Mucosa of gallbladder (tissue), 1 donor: ENCODE measurements around the gene MBP. TPM values are rescaled to one million over a fixed set of nuclear protein-coding genes. Genes with fewer than 3 reads are reported as not detected.
"Not testable (repeated sequence)": the region's sequence is repeated elsewhere in the genome, so short reads cannot be mapped to it uniquely, and the experiment has no call there.

Experiments
- DNase-seq: peaks from one replicate; pipeline ENCODE4 v3.0.0-alpha.2; 2020; ENCODE audit warnings: low spot score
- total RNA-seq: library from RNA; stranded (reverse); gene quantifications from one replicate; pipeline ENCODE4 v1.2.1, GENCODE V29; 2021
- donor health status: DM: no; HTN: no; CAD: no.

The MBP gene
- total RNA-seq, 1 donor from 2014 or later, result 91.4 TPM

DNA sequence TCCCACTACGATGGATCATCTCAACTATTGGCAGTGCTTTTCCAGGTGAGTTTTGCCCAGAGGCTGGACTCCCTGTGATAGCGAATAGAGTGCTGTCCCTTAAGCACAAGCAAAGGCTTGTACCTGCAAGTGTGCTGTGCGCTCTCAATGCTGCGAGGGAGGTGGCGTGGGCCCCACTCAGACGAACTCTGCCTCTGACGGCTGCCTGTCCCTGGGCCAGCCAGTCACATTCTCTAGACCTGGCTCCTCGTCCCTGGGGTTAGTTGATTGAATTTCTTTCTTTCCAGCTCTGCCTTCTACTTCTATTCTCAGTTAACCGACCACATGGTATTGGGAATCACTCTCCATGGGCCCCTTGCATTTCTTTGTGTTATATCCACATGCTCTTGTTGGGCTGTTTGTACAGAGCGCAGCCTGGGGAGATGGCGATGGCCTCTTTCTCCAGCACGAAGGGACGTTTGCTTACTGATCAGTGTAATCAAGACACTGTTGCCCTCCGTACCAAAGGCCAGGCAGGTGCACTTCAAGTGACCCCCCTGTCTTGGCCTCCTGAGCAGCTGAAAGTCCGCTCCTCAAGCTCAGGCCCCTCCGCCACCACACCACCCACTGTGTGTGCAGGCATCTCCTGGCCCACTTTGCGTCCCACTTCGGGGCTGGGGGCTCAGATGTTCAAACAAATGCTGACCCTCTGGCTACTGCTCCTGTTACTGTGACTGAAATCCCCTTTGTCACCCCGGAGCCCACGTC, 158.9 kb downstream of the MBP start:
- DNase-seq, result no peak

DNA sequence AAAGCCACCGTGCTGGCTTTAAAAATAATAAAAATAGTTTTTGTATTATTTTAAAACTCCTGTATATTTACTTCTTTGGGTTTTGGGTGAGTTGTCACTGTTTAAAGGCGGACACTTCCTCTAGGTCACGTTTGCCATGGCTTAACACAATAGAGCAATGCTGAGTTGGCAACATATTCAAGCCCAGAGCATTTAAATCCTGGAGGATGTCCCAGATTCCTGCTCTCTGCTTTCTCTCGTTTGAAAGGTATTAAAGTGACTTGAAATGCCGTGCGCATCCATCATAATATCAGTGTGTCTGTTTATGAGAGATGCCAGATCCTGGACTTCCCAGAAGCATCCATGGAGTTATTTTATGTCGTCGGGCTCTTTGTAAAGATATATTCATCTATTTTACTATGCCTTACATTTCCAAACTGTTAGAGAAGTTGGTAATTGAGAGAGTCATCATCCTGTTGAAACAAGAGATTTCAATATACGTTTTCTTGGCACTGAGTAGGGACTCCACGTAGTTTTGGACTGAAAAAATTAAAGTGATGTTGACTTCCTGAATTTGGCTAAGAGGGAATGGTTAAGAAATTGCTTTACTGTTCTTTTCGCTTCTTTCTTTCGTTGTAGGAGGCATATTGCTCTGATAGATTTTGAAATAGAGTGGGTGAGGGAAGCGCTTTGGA, 159.6 kb downstream of the MBP start:
- DNase-seq, result no peak

DNA sequence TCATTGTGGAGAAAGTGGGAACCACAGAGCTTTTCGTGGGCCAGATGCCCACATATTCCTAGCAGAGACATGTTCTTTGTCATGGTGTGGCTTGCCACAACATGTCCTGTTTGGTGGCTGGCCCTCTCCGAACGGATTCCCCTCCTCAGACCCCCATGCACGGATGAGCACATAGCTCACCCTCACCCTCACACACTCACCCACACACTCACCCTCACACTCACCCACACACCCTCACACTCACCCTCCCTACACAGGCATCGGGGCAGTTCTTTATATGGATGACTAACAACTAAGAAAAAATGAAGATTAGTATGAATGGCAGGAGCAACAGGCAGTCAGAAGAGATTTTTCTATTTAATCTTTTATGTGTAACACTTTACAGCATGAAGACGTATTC, 160.3 kb downstream of the MBP start:
- no peak for DNase-seq

DNA sequence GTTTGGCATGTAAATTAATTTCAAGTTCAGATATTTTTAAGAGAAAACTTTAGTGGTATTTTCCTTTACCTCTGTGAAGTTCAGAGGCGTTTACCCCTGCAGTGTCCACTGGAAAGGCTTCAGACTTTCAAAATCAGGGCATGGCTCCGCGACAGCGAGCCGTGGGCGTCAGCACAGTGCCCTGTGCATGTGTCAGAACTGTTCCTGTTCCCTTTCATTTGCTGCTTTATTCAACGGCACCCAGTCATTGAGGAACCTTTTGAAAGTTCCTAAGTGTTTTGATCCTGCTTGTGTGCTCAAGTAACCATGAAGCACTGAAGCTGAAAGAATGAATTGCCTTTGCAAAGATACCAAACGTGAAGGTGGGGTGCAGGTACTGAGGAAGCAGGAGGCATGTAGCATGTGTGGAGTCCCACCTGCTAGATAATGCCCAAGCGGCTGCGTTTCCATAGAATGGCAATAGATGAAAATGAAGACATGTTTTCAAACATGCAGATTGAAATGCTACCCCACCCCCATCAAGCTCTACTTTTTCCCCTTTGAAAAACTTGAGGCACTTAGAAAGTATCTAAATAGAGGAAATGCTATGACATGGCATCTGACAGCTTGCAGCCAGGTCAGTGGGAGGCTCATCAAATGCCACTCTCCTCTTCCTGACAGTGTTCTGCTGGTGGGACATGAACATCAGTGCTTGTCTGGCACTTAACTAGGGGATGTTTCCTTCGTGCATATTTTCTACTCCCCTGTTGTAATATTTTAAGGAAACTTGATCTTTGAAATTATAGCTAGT, 161.6 kb downstream of the MBP start:
- DNase-seq, result no peak

DNA sequence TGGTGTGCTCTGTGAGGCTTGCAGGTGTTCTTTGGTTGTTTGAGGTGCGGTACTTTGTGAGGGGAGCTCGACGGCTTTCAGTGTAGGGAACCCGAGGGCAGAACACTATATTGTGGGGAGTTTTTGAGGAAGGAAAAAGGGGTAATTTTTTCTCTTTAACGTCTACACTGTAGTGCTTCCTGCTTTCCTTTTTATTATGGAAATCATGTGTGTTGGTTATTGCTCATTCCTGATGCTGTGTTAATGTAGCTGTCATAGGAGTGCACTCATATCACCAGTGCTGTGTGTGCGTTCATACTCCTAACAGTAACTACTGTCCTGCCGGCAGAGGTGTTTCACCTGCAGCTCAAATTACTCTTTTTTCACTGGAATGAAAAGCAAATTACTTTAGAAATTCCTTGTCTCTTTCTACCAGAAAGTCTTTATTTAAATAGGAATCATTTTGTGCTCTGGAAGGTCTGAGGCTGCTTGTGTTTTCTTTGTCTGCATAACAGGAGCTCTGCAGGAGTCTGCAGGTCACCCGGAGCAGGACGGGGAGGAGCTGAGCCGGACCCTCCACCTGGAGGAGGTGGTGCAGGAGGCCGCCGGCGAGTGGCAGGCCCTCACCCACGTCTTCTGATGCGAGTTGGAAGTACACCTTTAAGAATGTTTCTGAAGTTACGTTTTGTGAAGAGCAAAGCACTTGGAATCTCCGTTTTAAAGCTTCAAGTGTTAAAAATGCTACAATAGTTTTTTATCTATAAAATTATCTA, 164.7 kb downstream of the MBP start:
- no peak for DNase-seq

DNA sequence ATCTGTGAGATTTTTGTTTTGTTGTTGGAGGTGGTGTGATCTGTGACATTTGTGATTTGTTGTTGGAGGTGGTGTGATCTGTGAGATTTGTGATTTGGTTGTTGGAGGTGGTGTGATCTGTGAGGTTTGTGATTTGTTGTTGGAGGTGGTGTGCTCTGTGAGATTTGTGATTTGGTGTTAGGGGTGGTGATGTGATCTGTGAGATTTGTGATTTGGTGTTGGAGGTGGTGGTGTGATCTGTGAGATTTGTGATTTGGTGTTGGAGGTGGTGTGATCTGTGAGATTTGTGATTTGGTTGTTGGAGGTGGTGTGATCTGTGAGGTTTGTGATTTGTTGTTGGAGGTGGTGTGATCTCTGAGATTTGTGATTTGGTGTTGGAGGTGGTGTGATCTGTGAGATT, 165.3 kb downstream of the MBP start:
- not testable (repeated sequence) for DNase-seq

DNA sequence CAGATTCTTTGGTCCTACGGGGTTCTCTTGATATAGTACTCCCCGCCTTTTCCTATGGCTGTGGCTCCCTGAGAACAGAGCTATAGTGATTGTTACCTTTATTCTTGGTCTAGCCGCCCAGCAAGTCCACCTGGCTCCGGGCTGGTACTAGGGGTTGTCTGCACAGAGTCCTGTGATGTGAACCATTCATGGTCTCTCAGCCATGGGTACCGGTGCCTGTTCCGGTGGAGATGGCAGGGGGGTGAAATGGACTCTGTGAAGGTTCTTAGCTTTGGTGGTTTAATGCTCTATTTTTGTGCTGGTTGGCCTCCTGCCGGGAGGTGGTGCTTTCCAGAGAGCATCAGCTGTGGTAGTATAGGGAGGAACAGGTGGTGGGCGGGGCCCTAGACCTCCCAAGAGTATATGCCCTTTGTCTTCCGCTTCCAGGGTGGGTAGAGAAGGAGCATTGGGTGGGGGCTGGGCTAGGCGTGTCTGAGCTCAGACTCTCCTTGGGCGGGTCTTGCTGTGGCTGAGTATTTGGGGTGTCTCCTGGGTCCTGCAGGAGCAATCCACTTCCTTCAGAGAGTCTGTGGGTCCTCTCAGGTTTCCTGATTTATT, 166.9 kb downstream of the MBP start:
- not testable (repeated sequence) for DNase-seq

DNA sequence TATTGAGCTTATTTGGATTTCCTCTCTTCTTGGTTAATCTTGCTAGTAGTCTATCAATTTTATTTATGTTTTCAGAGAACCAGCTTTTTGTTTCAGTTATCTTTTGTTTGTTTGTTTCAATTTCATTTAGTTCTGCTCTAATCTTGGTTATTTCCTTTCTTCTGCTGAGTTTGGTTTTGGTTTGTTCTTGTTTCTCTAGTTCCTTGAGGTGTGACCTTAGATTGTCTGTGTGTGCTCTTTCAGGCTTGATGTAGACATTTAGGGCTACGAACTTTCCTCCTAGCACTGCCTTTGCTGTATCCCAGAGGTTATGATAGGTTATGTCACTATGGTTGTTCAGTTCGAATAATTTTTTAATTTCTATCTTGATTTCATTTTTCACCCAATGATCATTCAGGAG, 168.6 kb downstream of the MBP start:
- DNase-seq, result no peak

DNA sequence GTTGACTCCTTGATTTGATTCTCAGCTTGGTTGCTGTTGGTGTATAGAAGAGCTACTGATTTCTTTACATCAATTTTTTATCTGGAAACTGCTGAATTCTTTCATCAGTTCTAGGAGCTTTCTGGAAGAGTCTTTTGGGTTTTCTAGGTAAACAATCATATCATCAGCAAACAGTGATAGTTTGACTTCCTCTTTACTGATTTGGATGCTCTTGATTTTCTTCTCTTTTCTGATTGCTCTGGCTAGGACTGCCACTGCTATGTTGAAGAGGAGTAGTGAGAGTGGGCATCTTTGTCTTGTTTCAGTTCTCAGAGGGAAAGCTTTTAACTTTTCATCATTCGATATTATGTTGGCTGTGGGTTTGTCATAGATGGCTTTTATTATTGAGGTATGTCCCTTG, 169.7 kb downstream of the MBP start:
- DNase-seq, result no peak

DNA sequence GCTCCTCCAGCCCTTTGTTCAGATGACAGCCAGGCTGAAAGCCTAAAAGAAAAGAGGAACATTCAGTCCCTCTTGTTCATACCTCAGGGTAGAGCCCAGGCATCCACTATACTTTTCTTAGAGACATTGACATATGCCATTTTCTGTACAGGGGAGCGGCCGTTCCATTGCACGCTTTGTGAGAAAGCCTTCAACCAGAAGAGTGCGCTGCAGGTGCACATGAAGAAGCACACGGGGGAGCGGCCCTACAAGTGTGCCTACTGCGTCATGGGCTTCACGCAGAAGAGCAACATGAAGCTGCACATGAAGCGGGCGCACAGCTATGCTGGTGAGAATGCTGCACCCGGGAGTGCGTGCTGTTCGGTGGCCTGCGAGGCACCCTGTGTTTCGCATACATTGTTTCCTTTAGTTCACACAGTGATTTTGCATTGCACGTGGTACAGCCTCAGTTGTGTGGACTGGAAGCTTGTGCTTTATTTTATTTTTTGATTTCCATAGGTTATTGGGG, 172.0 kb downstream of the MBP start:
- no peak for DNase-seq

DNA sequence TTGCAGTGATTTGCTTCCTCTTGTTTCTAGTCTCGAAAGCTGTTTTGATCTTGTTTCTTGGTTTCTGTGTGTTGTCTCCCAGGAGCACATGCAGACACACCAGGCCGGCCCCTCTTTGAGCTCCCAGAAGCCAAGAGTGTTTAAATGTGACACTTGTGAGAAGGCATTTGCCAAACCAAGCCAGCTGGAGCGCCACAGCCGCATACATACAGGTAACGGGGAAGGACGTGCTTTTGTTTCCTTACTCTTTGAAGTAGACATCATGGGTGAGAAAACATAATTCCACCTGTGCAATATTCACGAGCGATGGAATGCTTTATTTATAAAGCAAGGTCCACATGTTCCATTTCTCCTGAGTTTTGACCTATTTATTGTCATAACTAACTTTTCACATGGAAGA, 173.0 kb downstream of the MBP start:
- no peak for DNase-seq

DNA sequence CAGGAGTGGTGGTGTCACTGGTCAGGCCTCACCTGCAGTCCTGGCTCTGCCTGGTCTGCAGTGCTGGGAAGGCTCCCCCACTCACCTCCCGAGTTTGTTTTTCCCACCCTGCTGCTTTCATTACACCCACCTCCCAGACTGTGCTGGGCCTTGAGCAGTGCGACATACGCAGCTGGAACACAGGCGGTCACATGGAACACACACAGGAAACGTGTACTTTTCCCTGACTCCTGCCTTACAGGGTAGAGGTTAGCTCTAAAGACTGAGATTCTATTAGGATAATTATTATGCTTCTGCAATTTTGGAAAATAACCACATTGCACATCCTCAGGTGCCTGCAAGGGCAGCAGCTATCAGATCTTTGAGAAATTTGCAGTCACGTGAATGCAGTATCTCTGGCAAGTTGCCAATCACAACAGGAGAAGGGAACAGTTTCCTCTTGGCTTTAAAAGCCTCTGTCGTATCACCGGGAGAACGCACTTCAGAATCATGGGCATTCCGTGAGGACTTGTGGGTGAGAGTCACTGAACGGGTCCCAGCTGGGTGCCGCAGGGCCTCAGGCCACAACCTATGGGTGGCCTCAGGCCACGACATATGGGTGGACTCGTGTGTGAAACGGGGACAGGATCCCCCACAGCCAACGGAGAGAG, 173.8 kb downstream of the MBP start:
- peak; percentile 25 for DNase-seq

DNA sequence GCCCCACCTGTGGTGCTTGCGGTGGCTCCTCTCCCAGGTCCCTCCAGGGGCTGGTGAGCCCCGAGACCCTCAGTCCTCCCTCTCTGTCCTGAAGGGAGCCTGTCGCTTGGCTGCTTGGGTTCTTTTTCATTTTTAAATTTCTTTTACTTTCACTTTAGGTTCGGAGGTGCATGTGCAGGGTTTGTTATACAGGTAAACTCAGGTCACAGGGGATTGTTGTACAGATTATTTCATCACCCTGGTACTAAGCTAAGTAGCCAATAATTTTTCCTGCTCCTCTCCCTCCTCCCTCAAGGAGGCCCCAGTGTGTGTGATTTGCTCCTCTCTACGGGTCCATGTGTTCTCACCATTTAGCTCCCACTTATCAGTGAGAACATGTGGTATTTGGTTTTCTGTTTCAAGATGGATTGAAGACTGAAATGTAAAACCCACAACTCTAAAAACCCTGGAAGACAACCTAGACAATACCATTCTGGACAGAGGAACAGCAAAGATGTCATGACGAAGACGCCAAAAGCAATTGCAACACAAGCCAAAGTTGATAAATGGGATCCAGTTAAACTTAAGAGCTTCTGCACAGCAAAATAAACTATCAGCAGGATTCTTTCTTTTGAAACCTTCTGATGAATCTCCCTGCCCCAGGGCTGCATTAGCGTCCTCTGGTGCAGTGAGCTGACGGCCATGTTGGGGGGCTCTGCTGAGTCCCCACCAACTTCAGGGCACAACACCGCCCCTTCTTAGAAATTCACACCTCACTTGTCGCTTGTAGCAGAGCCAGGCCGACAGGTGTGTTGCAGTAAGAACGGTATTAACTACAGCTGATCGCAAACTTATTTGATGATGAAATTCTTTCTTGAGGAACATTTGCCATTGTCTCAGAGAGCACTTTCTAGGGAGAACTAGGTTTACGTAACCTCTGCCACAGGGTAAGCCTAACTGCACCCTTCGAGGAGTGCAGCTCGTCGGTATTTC, 174.9 kb downstream of the MBP start:
- no peak for DNase-seq

DNA sequence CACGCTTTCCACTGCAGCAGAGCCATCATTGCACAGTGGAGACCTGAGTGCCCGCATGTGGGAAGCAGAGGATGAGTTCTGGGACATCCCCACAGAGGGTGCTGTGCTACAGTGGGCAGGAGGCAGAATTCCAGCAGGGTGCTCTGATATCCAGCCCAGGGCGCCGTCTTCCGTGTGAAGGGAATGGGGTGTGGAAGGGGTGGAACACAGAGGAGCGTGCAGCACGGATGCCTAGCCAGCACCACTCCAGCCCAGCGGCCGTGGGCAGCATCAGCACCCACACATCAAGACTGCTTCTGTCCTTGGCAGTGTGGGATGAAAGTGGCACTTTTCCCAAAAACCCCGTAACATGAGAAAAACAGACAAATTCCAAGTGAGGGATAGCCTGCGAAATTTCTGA, 175.9 kb downstream of the MBP start:
- no peak for DNase-seq

DNA sequence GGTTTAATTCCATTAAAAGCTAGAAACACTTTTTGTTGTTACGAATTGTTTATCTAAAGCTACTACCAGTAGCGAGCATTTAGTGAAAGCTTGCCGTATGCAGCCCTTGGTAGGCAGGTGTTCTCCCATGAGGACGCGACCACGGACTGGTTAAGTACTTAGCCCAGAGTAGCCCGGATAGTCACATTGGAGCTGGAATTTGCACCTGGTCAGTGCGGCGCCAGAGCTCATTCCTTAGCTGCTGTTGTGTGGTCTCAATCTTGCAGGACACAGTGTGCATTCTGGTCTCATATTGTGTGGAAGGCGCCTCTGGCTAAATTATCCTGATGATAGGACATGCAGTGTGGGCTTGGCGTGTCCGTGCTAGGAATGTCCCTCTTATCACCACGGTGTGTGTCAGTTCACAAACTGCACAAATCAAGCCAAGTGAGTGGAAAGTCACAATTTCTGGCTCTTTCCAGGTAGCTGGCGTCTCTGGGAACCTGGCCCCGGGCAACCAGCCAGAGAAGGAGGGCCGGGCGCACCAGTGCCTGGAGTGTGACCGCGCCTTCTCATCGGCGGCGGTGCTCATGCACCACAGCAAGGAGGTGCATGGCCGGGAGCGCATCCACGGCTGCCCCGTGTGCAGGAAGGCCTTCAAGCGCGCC, 176.9 kb downstream of the MBP start:
- DNase-seq, result peak; percentile 45

DNA sequence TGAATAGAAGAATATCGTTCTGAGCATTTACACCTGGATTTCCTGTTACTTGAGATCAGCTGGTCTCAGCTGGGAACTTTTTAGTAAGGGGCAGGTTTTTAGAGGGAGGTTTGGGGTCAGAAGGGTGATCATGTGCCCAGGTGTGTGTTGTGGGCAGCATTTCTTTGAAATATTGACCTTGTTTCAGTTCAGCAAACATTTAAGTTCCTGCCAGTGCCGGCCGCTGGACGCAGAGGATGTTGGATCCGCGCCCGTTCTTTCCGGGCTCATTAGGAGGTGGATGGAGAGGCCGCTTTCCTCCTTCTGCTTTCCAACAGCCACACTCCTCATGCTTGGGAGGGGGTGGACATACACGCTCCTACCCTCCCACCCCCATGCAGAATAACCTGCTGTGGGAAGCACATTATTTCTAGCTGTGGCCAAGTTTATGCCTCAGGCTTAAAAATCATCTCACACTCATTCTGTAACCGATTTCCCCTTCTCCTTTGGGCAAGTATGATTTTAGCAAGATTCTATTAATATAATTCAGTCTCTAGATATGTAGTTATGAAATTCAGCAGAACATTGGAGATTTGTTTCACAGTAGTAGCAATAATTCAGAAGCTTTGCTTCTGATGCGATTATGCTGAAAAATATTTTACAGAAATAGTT, 178.9 kb downstream of the MBP start:
- peak; percentile 84 for DNase-seq

DNA sequence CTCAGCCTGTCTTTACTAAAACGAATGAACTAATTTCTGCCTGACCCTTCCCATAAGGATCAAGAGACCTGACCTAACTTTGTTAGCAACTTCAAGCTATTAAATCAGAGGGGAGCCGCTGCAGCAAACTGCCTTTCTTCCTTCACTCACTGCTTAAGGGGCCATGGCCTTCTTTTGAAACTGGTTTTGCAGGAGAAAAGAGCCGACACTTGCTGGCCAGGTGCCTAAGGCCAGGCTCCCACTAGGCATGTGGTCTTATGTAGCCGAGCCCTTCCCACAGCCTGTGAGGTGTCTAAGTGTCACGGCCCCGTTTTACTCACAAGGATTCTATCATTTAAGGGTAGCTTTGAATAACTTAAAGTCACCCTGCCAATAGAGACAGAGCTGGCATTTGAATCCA, 179.4 kb downstream of the MBP start:
- peak; percentile 36 for DNase-seq

DNA sequence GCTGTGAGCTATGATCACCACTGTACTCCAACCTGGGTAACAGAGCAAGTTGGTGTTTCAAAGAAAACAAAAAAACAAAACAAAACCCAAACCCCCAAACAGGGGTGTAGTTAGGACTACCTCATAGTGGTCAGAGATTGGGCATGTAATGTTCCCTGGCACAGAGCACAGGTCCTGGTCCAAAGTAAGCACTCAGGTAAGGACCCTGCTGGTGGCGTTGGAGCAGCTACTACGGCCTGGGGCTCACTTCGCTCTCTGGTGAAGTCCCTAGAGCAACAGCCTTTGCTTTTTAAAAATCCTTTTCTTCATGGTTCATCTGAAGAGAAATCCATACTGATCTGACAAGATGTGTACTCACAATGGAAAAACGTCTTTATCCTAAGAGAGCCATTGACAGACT, 179.8 kb downstream of the MBP start:
- no peak for DNase-seq
